Measurements from ENCODE around the gene COX4I1.

Gene COX4I1

GRCh38 chr16:85844169-85844481, 44.6 kb downstream of the COX4I1 start:
- no peak for DNase-seq

- DNase-seq, result no peak
Observed at GRCh38 chr16:85844786-85845185, 45.3 kb downstream of the COX4I1 start.

GRCh38 chr16:85845266-85845665, 45.8 kb downstream of the COX4I1 start:
- DNase-seq, result no peak

- no peak for DNase-seq
Observed at GRCh38 chr16:85846461-85846860, 47.0 kb downstream of the COX4I1 start.

GRCh38 chr16:85847036-85847435, 47.5 kb downstream of the COX4I1 start:
- no peak for DNase-seq

- no peak for DNase-seq
Observed at GRCh38 chr16:85847681-85848601, 48.4 kb downstream of the COX4I1 start.

GRCh38 chr16:85848986-85849385, 49.5 kb downstream of the COX4I1 start:
- no peak for DNase-seq

- no peak for DNase-seq
Observed at GRCh38 chr16:85849388-85849787, 49.9 kb downstream of the COX4I1 start.

GRCh38 chr16:85850344-85850880, 50.9 kb downstream of the COX4I1 start:
- DNase-seq, result no peak

- no peak for DNase-seq
Observed at GRCh38 chr16:85851034-85851785, 51.7 kb downstream of the COX4I1 start.

GRCh38 chr16:85853547-85854545, 54.4 kb downstream of the COX4I1 start:
- no peak for DNase-seq

GRCh38 chr16:85854935-85855334, 55.4 kb downstream of the COX4I1 start:
- no peak for DNase-seq

- DNase-seq, result no peak
Observed at GRCh38 chr16:85856079-85856478, 56.6 kb downstream of the COX4I1 start.

- DNase-seq, result no peak
Observed at GRCh38 chr16:85856585-85856984, 57.1 kb downstream of the COX4I1 start.

All from retina (tissue), 1 donor.